Measurements from ENCODE around the gene RASGRF1. TPM values are rescaled to one million over a fixed set of nuclear protein-coding genes. Genes with fewer than 3 reads are reported as not detected.
"Not testable (repeated sequence)": the region's sequence is repeated elsewhere in the genome, so short reads cannot be mapped to it uniquely, and the experiment has no call there.

Gene RASGRF1
- polyA plus RNA-seq, 1 donor = 0.61 TPM

DNA sequence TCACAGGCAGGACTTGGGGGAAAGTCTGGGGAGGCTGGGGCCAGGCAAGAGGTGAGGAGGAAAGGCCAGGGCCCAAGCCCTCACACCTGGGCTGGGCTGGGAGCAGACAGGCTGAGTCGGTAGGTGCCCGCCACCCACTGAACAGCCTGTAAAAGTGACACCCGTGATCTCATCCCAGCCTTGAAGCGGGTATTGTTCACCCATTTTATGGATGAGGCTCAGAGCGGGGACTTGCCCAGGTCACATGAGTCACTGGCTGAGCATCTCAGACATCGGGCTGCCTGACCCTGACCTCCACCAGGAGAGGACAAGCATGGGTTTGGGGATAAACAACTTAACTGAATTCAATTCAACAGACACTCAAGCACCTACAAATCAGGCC is 93.7 kb downstream of the RASGRF1 start:
- no peaks in the 10 kb centered on the region for H3K27me3 ChIP-seq (ENCODE audit: control insufficient read depth, insufficient read depth, low read length)
- DNase-seq = peak in 1 of 2 donors; percentile 63
- peaks cover 49% of the 10 kb centered on the region for H3K4me1 ChIP-seq (ENCODE audit: control insufficient read depth, insufficient read depth, low read length)
- H3K27ac ChIP-seq (ENCODE audit: low read length) = peak overlapping the region; percentile 58
- WGBS (ENCODE audit: insufficient coverage, low lambda C conversion rate) = no CpG with 5 or more reads among the region's 6 CpGs
- H3K4me3 ChIP-seq (ENCODE audit: low read length) = no peak overlapping the region
- no peaks in the 10 kb centered on the region for H3K36me3 ChIP-seq (ENCODE audit: control insufficient read depth, insufficient read depth, low read length)
- peaks cover 8% of the 10 kb centered on the region for H3K9me3 ChIP-seq (ENCODE audit: control insufficient read depth, low read depth, low read length)

GRCh38 chr15:78995921-78996893 is 94.4 kb downstream of the RASGRF1 start:
- Histone ChIP-seq H3K9me3 (ENCODE audit: control insufficient read depth, low read depth, low read length) (peaks cover 8% of the 10 kb centered on the region), H3K27ac (ENCODE audit: low read length) (peak overlapping the region; percentile 58), H3K4me3 (ENCODE audit: low read length) (no peak overlapping the region), H3K27me3 (ENCODE audit: control insufficient read depth, insufficient read depth, low read length) (no peaks in the 10 kb centered on the region), H3K36me3 (ENCODE audit: control insufficient read depth, insufficient read depth, low read length) (no peaks in the 10 kb centered on the region), H3K4me1 (ENCODE audit: control insufficient read depth, insufficient read depth, low read length) (peaks cover 56% of the 10 kb centered on the region)
- WGBS (ENCODE audit: insufficient coverage, low lambda C conversion rate) = 100% methylated on average over 1 of the region's 22 CpGs
- no peak for DNase-seq

GRCh38 chr15:78995161-78995560 is 95.4 kb downstream of the RASGRF1 start:
- peaks cover 63% of the 10 kb centered on the region for H3K4me1 ChIP-seq (ENCODE audit: control insufficient read depth, insufficient read depth, low read length)

DNA sequence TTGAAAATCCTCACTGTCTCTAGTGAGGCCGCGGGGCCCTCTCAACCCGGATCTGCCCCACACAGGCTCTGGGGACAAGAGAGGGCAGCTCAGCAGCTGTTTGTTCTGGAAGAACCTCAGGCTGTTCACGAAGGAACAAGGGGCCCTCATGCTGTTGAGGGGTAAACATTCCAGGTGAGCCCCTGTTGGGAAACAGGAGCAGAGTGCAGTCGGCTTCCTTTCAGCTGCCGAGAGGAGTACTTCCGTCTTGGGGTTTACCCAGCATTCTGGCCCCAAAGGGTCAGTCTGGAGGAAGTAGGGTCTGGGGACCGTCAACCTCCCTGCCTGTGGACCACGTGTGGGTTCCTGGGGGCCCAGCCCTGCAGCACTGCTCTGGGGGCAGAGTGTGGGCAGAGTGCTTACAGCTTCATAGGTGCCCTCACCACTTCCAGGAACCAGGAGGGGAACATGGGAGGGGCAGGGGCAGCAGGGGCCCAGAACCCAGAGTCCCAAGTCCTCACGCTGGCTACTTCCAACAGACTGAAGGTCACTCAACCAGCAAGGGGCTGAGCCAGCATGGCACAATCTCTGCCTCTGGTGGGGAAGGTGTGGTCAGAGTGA is 96.5 kb downstream of the RASGRF1 start:
- DNase-seq = peak; percentile 95 to 98
- no peak overlapping the region for H3K4me3 ChIP-seq (ENCODE audit: low read length)
- no CpG with 5 or more reads among the region's 10 CpGs for WGBS (ENCODE audit: insufficient coverage, low lambda C conversion rate)

More at GRCh38 chr15:78995161-78995560, 95.4 kb downstream of the RASGRF1 start:
- not testable (repeated sequence) for H3K9me3 ChIP-seq (ENCODE audit: control insufficient read depth, low read depth, low read length); H3K27me3 ChIP-seq (ENCODE audit: control insufficient read depth, insufficient read depth, low read length); H3K4me3 ChIP-seq (ENCODE audit: low read length); H3K36me3 ChIP-seq (ENCODE audit: control insufficient read depth, insufficient read depth, low read length); DNase-seq
- H3K27ac ChIP-seq (ENCODE audit: low read length) = peak overlapping the region; percentile 96
- no CpG with 5 or more reads among the region's 6 CpGs for WGBS (ENCODE audit: insufficient coverage, low lambda C conversion rate)

GRCh38 chr15:78993257-78993930 is 97.2 kb downstream of the RASGRF1 start:
- no peak for DNase-seq
- no CpG with 5 or more reads among the region's 4 CpGs for WGBS (ENCODE audit: insufficient coverage, low lambda C conversion rate)
- peak overlapping the region; percentile 96 for H3K27ac ChIP-seq (ENCODE audit: low read length)

More for the DNA sequence above, 96.5 kb downstream of the RASGRF1 start:
- H3K9me3 ChIP-seq (ENCODE audit: control insufficient read depth, low read depth, low read length) = peaks cover 8% of the 10 kb centered on the region
- H3K4me1 ChIP-seq (ENCODE audit: control insufficient read depth, insufficient read depth, low read length) = peaks cover 74% of the 10 kb centered on the region
- H3K36me3 ChIP-seq (ENCODE audit: control insufficient read depth, insufficient read depth, low read length) = no peaks in the 10 kb centered on the region
- no peaks in the 10 kb centered on the region for H3K27me3 ChIP-seq (ENCODE audit: control insufficient read depth, insufficient read depth, low read length)
- H3K27ac ChIP-seq (ENCODE audit: low read length) = peak overlapping the region; percentile 96

GRCh38 chr15:78992416-78993256 is 97.9 kb downstream of the RASGRF1 start:
- no CpG with 5 or more reads among the region's 17 CpGs for WGBS (ENCODE audit: insufficient coverage, low lambda C conversion rate)
- no peak overlapping the region for H3K4me3 ChIP-seq (ENCODE audit: low read length)
- peaks cover 8% of the 10 kb centered on the region for H3K9me3 ChIP-seq (ENCODE audit: control insufficient read depth, low read depth, low read length)
- peaks cover 83% of the 10 kb centered on the region for H3K4me1 ChIP-seq (ENCODE audit: control insufficient read depth, insufficient read depth, low read length)
- H3K27me3 ChIP-seq (ENCODE audit: control insufficient read depth, insufficient read depth, low read length) = no peaks in the 10 kb centered on the region
- DNase-seq = no peak
- H3K27ac ChIP-seq (ENCODE audit: low read length) = peak overlapping the region; percentile 96
- H3K36me3 ChIP-seq (ENCODE audit: control insufficient read depth, insufficient read depth, low read length) = no peaks in the 10 kb centered on the region

More at GRCh38 chr15:78993257-78993930, 97.2 kb downstream of the RASGRF1 start:
- H3K4me3 ChIP-seq (ENCODE audit: low read length) = no peak overlapping the region
- no peaks in the 10 kb centered on the region for H3K36me3 ChIP-seq (ENCODE audit: control insufficient read depth, insufficient read depth, low read length)
- H3K9me3 ChIP-seq (ENCODE audit: control insufficient read depth, low read depth, low read length) = peaks cover 8% of the 10 kb centered on the region
- no peaks in the 10 kb centered on the region for H3K27me3 ChIP-seq (ENCODE audit: control insufficient read depth, insufficient read depth, low read length)
- H3K4me1 ChIP-seq (ENCODE audit: control insufficient read depth, insufficient read depth, low read length) = peaks cover 78% of the 10 kb centered on the region

- H3K4me3 ChIP-seq (ENCODE audit: low read length) = no peak overlapping the region
- WGBS (ENCODE audit: insufficient coverage, low lambda C conversion rate) = no CpG with 5 or more reads among the region's 15 CpGs
- H3K4me1 ChIP-seq (ENCODE audit: control insufficient read depth, insufficient read depth, low read length) = peaks cover 83% of the 10 kb centered on the region
- H3K27ac ChIP-seq (ENCODE audit: low read length) = peak overlapping the region; percentile 96
- H3K9me3 ChIP-seq (ENCODE audit: control insufficient read depth, low read depth, low read length) = peaks cover 8% of the 10 kb centered on the region
- H3K36me3 ChIP-seq (ENCODE audit: control insufficient read depth, insufficient read depth, low read length) = no peaks in the 10 kb centered on the region
- DNase-seq = no peak
- H3K27me3 ChIP-seq (ENCODE audit: control insufficient read depth, insufficient read depth, low read length) = no peaks in the 10 kb centered on the region
Measured at GRCh38 chr15:78991879-78992278, 98.7 kb downstream of the RASGRF1 start.

GRCh38 chr15:78991476-78991875 is 99.1 kb downstream of the RASGRF1 start:
- Histone ChIP-seq H3K4me3 (ENCODE audit: low read length) (no peak overlapping the region), H3K36me3 (ENCODE audit: control insufficient read depth, insufficient read depth, low read length) (no peaks in the 10 kb centered on the region), H3K27ac (ENCODE audit: low read length) (no peak overlapping the region), H3K27me3 (ENCODE audit: control insufficient read depth, insufficient read depth, low read length) (no peaks in the 10 kb centered on the region), H3K9me3 (ENCODE audit: control insufficient read depth, low read depth, low read length) (peaks cover 8% of the 10 kb centered on the region), H3K4me1 (ENCODE audit: control insufficient read depth, insufficient read depth, low read length) (peaks cover 79% of the 10 kb centered on the region)
- no peak for DNase-seq
- no CpG with 5 or more reads among the region's 10 CpGs for WGBS (ENCODE audit: insufficient coverage, low lambda C conversion rate)

DNA sequence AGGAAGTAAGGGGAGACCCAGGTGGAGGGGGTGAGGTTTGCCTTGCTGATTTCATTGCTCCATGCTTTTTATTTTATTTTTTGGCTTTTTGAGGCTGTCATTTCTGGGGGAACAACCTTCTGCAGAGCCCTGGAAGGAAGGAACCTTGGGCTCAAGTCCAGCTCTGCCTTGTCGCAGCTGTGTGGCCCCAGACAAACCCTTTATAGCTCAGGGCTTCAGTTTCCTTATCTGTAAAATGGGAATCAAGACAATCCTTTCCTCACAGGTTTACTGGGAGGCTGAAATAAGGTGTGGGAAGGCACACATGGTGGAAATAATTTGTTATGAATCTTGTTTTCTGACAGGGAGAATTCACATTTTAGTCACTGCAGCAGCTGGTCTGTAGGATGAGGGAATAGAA is 100.3 kb downstream of the RASGRF1 start:
- peaks cover 69% of the 10 kb centered on the region for H3K4me1 ChIP-seq (ENCODE audit: control insufficient read depth, insufficient read depth, low read length)
- no CpG with 5 or more reads among the region's 1 CpG for WGBS (ENCODE audit: insufficient coverage, low lambda C conversion rate)

More for the DNA sequence above, 100.3 kb downstream of the RASGRF1 start:
- peak overlapping the region; percentile 93 for H3K27ac ChIP-seq (ENCODE audit: low read length)
- no peak for DNase-seq
- no peaks in the 10 kb centered on the region for H3K36me3 ChIP-seq (ENCODE audit: control insufficient read depth, insufficient read depth, low read length)
- no peak overlapping the region for H3K4me3 ChIP-seq (ENCODE audit: low read length)
- H3K27me3 ChIP-seq (ENCODE audit: control insufficient read depth, insufficient read depth, low read length) = no peaks in the 10 kb centered on the region
- H3K9me3 ChIP-seq (ENCODE audit: control insufficient read depth, low read depth, low read length) = no peaks in the 10 kb centered on the region

Data from large intestine (tissue), 3 donors.